Gastroesophageal sphincter (tissue), 3 donors: Measurements from ENCODE around the gene RNF187.

Source experiments
- EP300 ChIP-seq: sonication (generic); formaldehyde crosslinking; IDR thresholded peaks from one replicate; pipeline ENCODE4 v1.6.1; 2017; ENCODE audit warnings: antibody characterized with exemption, mild to moderate bottlenecking
- POLR2A ChIP-seq, 2 donors: fragments of 450-650 bp; IDR thresholded peaks; one replicate each; pipeline ENCODE4 v1.6.1; 2017; ENCODE audit warnings: antibody characterized with exemption in 2 of 2, mild to moderate bottlenecking in 2 of 2, moderate library complexity in 1 of 2
- POLR2AphosphoS5 ChIP-seq: sonication (generic); formaldehyde crosslinking; IDR thresholded peaks from one replicate; pipeline ENCODE4 v1.6.1; 2017; ENCODE audit warnings: antibody characterized with exemption
- TF ChIP-seq, protein P1 (sequence below), 4 experiments: fragments of 200-600 bp in 2 of 4; fragments of 450-650 bp in 2 of 4; sonication (generic) in 1 of 4; IDR thresholded peaks; one replicate each; pipeline ENCODE4 v1.5.1; 2017 to 2019; ENCODE audit warnings: antibody characterized with exemption in 4 of 4, mild to moderate bottlenecking in 2 of 4, moderate library complexity in 2 of 4

DNA sequence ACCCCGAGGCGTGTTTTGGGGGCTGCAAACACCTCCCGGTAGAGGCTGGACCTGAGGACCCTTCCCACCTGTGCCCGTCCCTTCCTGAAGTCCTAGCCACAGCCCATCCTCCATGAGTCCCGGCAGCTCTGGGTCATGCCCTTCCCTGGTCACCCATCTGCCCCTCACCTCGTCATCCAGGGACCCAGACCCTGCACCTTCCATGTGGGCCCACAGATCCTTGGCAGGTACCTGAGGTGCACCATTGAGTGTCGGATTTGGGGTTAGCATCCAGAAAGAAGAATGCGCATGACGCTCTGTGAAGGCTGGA is 6.8 kb downstream of the RNF187 start:
- TF ChIP-seq, protein P1, sequence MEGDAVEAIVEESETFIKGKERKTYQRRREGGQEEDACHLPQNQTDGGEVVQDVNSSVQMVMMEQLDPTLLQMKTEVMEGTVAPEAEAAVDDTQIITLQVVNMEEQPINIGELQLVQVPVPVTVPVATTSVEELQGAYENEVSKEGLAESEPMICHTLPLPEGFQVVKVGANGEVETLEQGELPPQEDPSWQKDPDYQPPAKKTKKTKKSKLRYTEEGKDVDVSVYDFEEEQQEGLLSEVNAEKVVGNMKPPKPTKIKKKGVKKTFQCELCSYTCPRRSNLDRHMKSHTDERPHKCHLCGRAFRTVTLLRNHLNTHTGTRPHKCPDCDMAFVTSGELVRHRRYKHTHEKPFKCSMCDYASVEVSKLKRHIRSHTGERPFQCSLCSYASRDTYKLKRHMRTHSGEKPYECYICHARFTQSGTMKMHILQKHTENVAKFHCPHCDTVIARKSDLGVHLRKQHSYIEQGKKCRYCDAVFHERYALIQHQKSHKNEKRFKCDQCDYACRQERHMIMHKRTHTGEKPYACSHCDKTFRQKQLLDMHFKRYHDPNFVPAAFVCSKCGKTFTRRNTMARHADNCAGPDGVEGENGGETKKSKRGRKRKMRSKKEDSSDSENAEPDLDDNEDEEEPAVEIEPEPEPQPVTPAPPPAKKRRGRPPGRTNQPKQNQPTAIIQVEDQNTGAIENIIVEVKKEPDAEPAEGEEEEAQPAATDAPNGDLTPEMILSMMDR (IDR thresholded peaks at IDR 0.05) = no peak
- TF ChIP-seq POLR2A (IDR thresholded peaks at IDR 0.05) = no peak
- no peak for TF ChIP-seq POLR2AphosphoS5
- TF ChIP-seq EP300 = no peak
